IPS-11a (cell line): ENCODE results near the gene PRKAR1A.

Source experiments
- H3K4me3 ChIP-seq: one replicate; pipeline ENCODE4 v1.5.1; 2013; ENCODE audit warnings: low read depth, low read length, control low read depth

PRKAR1A gene

GRCh38 chr17:68599091-68599490 is 86.9 kb downstream of the PRKAR1A start:
- H3K4me3 ChIP-seq, result peak overlapping the region; percentile 83

GRCh38 chr17:68599552-68600066 is 87.4 kb downstream of the PRKAR1A start:
- peak overlapping the region; percentile 83 for H3K4me3 ChIP-seq

- H3K4me3 ChIP-seq, result peak overlapping the region; percentile 83
Measured at GRCh38 chr17:68600067-68600930, 88.1 kb downstream of the PRKAR1A start.
